Activated CD4-positive, alpha-beta memory T cell treated with anti-CD3 and anti-CD28 coated beads for 36 hours (primary cell): ENCODE results near the gene SDK1. TPM values are rescaled to one million over a fixed set of nuclear protein-coding genes. Genes with fewer than 3 reads are reported as not detected.

Experiments
- CTCF ChIA-PET: fragments of 350-600 bp; sonication (Branson Sonifier 250); formaldehyde crosslinking; loops from one replicate; lab custom pipeline; 2021; ENCODE audit warnings: antibody characterized with exemption, inconsistent platforms; lab: Charles Lee
- POLR2A ChIA-PET: fragments of 350-600 bp; sonication (Branson Sonifier 250); formaldehyde crosslinking; loops from one replicate; lab custom pipeline; 2021; ENCODE audit warnings: antibody characterized with exemption; lab: Charles Lee
- DNase-seq: peaks from one replicate; pipeline ENCODE4 v3.0.0-alpha.2; 2020
- H3K27ac Mint-ChIP-seq: one replicate; pipeline ENCODE4 v1.8.0; 2021; ENCODE audit warnings: mixed read lengths
- H3K27me3 Mint-ChIP-seq: one replicate; pipeline ENCODE4 v1.8.0; 2021; ENCODE audit warnings: mixed read lengths
- H3K36me3 Mint-ChIP-seq: one replicate; pipeline ENCODE4 v1.8.0; 2021; ENCODE audit warnings: mixed read lengths
- H3K4me1 Mint-ChIP-seq: one replicate; pipeline ENCODE4 v1.8.0; 2021; ENCODE audit warnings: low read depth, mixed read lengths
- H3K4me3 Mint-ChIP-seq: one replicate; pipeline ENCODE4 v1.8.0; 2021; ENCODE audit warnings: mild to moderate bottlenecking, mixed read lengths
- H3K9me3 Mint-ChIP-seq: one replicate; pipeline ENCODE4 v1.8.0; 2021; ENCODE audit warnings: mixed read lengths
- intact Hi-C: fragments of 100-400 bp; cut with micrococcal nuclease; formaldehyde crosslinking; loops from one replicate; pipeline ENCODE4 v1.15.1; 2023
- total RNA-seq, 2 experiments: library from RNA; stranded (reverse); gene quantifications; one replicate each; pipeline ENCODE4 v1.2.3, GENCODE V29; 2021

Gene SDK1
- total RNA-seq, 2 experiments from 2014 or later, result 0.14 to 0.24 TPM

- Mint-ChIP-seq H3K27ac (no peak overlapping the region), H3K27me3 (peaks cover 11% of the 10 kb centered on the region), H3K4me1 (no peaks in the 10 kb centered on the region), H3K36me3 (no peaks in the 10 kb centered on the region), H3K4me3 (no peak overlapping the region), H3K9me3 (no peaks in the 10 kb centered on the region)
- POLR2A ChIA-PET, result no interaction called here
- CTCF ChIA-PET, result no interaction called here
- intact Hi-C loops, result no loop called here
- DNase-seq, result no peak
These were observed 697.0 kb downstream of the SDK1 start for GRCh38 chr7:3998060-3998459.

DNA sequence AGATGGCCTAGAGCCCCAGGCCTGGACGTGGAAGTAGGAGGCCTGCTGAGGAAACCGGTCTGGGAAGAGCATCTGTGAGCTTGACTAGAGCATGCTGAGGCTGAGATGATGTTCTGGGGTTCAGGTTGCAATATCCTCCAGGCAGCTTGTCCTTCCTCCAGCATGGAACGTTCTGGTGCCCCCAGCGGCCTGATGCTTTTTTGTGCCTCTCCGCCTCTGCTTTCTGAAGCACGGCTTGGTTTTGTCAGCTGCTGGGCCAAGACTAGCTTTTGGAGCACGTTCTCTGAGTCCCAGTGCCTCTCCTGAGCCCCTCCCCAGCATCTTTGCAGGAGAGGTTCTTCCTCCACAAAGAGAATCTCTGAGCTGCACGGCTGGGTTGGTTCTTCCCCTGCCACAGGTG lies 699.1 kb downstream of the SDK1 start:
- Mint-ChIP-seq H3K36me3 (no peaks in the 10 kb centered on the region), H3K9me3 (no peaks in the 10 kb centered on the region), H3K4me3 (no peak overlapping the region), H3K27me3 (peaks cover 12% of the 10 kb centered on the region), H3K27ac (no peak overlapping the region), H3K4me1 (no peaks in the 10 kb centered on the region)
- DNase-seq, result no peak
- CTCF ChIA-PET, result no interaction called here
- intact Hi-C loops, result no loop called here
- POLR2A ChIA-PET, result no interaction called here

GRCh38 chr7:4000934-4001333 lies 699.9 kb downstream of the SDK1 start:
- ChIA-PET CTCF (no interaction called here), POLR2A (no interaction called here)
- Mint-ChIP-seq H3K27me3 (peaks cover 8% of the 10 kb centered on the region), H3K4me1 (no peaks in the 10 kb centered on the region), H3K36me3 (no peaks in the 10 kb centered on the region), H3K4me3 (no peak overlapping the region), H3K27ac (no peak overlapping the region), H3K9me3 (no peaks in the 10 kb centered on the region)
- no peak for DNase-seq
- intact Hi-C loops, result no loop called here

DNA sequence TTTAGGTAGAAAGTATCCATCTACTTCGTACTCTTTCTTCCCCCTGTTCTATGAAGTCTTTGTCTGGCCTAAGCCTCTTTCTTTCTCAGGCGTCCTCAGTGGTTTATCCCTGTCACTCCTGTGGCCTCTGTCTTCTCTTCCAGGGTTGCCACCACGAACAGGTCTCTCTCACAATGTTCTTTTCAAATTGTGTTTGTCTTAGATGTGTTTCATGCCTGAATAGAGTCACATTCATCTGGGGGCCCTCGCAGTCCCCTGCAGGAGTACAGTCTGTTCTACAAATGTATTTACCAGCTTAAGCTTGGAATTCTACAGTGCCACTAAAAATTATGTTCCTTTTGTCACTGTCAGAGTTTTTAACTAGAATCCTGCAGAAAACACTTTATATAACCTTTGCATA lies 700.7 kb downstream of the SDK1 start:
- Mint-ChIP-seq H3K27ac (no peak overlapping the region), H3K36me3 (no peaks in the 10 kb centered on the region), H3K4me1 (no peaks in the 10 kb centered on the region), H3K27me3 (peaks cover 8% of the 10 kb centered on the region), H3K9me3 (no peaks in the 10 kb centered on the region), H3K4me3 (no peak overlapping the region)
- no peak for DNase-seq
- intact Hi-C loops, result no loop called here
- ChIA-PET POLR2A (no interaction called here), CTCF (no interaction called here)

DNA sequence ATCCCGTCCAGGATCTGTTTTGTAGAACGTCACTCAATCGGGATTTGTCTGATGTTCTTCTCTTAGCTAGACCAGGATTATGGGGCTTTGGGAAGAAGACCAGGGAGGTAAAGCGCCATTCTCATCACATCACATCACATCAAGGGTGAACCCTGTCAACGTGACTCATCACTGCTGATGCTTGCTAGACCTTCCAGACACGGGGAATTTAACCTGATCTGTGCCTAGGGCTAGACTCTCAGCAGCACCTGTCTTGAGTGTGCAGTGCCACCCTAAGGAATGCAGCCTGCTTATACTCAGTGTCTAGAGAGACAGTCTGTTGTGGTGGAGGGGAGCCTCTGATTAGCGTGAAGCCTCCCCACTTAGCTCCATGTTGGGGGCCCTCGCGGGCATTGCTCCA lies 702.5 kb downstream of the SDK1 start:
- POLR2A ChIA-PET, result no interaction called here
- H3K27ac Mint-ChIP-seq, result no peak overlapping the region
- H3K4me1 Mint-ChIP-seq, result no peaks in the 10 kb centered on the region
- DNase-seq, result no peak
- no peaks in the 10 kb centered on the region for H3K36me3 Mint-ChIP-seq
- H3K4me3 Mint-ChIP-seq, result no peak overlapping the region
- no peaks in the 10 kb centered on the region for H3K9me3 Mint-ChIP-seq
- intact Hi-C loops, result no loop called here
- peaks cover 13% of the 10 kb centered on the region for H3K27me3 Mint-ChIP-seq
- CTCF ChIA-PET, result no interaction called here

DNA sequence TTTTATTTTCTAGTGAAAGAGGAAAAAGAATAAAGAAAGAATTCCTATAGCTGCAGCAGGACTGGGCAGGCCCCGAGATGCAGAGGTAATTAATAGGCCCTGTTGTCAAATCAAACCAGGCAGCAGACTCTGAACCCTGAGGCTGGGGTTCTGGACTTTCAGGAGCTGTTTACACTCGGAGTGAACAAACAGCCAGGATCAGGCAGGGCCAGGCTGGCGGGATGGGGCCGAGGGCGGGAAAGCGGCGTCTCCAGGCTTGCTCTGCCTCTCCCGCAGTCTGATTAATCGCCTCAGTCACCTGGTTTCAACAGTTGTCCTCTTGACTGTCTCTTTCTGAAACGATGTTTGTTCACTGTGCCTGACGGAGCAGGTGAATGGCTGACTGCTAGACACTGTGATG lies 705.6 kb downstream of the SDK1 start:
- H3K36me3 Mint-ChIP-seq, result no peaks in the 10 kb centered on the region
- DNase-seq, result no peak
- no peaks in the 10 kb centered on the region for H3K9me3 Mint-ChIP-seq
- CTCF ChIA-PET, result no interaction called here
- no peak overlapping the region for H3K27ac Mint-ChIP-seq
- H3K4me1 Mint-ChIP-seq, result no peaks in the 10 kb centered on the region
- peaks cover 11% of the 10 kb centered on the region for H3K27me3 Mint-ChIP-seq
- H3K4me3 Mint-ChIP-seq, result no peak overlapping the region
- POLR2A ChIA-PET, result no interaction called here
- intact Hi-C loops, result no loop called here

- Mint-ChIP-seq H3K27ac (no peak overlapping the region), H3K27me3 (peaks cover 13% of the 10 kb centered on the region), H3K9me3 (no peaks in the 10 kb centered on the region), H3K4me1 (no peaks in the 10 kb centered on the region), H3K4me3 (no peak overlapping the region), H3K36me3 (no peaks in the 10 kb centered on the region)
- CTCF ChIA-PET, result no interaction called here
- DNase-seq, result no peak
- intact Hi-C loops, result no loop called here
- POLR2A ChIA-PET, result interaction anchor here (0.6 kb wide), 1 partner anchor 293 kb away, joined by 3 read pairs; no protein-coding TSS in a partner anchor
These were observed 708.4 kb downstream of the SDK1 start for GRCh38 chr7:4009211-4010060.

DNA sequence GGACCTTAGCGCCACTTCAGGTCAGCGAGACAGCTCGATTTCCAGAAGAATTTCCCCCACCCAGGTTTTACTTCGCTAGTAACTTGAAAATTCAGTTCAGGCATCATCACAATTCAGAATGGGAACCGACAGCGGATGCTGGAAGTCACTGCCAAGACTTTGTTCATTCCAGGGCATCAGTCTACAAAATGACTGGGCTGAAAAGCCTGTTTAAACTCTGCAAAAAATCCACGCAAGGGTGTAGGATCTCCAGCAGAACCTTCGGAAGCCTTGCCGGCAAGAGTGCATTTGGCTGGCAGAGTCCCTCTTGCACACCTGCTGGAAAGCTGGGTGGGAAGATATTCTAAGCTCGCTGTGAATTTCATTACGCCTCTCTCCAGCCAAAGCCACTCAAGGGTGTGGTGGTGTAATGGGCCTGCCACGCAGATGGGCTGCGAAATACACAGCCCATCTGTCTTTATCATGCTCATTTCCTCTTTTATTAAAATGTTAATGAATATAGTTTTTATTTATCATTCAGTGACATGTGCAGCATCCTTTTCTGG lies 709.1 kb downstream of the SDK1 start:
- no peak overlapping the region for H3K4me3 Mint-ChIP-seq
- no peaks in the 10 kb centered on the region for H3K36me3 Mint-ChIP-seq
- no peak overlapping the region for H3K27ac Mint-ChIP-seq
- H3K27me3 Mint-ChIP-seq, result peaks cover 13% of the 10 kb centered on the region
- H3K9me3 Mint-ChIP-seq, result no peaks in the 10 kb centered on the region
- CTCF ChIA-PET, result no interaction called here
- H3K4me1 Mint-ChIP-seq, result no peaks in the 10 kb centered on the region
- no peak for DNase-seq
- POLR2A ChIA-PET, result no interaction called here
- intact Hi-C loops, result no loop called here

DNA sequence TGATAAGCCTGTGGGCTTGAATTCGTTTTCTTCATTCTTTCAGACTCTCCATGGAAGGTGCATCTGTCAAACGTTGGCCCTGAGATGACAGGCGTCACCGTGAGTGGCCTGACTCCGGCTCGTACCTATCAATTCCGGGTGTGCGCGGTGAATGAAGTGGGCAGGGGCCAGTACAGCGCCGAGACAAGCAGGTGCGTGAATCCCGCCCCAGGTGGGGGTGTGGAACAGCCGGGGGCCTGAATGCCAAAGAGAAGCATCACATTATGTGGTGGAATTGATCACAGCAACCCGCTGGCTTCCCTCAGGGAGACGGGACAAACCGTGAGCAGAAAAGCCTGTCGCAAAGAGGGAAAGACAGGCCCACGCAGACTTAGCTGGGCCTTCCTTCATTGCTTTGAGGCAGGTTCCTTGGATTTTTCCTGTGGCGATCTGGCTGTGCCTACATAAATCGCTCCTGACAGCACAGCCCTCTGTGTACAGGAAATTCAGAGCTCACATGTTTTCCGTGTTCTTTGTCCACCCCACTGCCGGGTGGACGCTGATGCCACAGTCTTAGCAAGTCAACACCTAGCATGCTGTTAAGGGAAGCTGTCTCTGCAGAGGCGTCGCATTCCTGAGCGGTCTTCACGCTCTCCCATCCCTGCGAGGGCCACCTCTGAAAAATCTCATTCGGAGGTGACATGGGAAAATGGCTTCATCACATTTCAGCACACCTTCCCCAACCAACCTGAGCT lies 710.0 kb downstream of the SDK1 start:
- Mint-ChIP-seq H3K4me1 (no peaks in the 10 kb centered on the region), H3K4me3 (no peak overlapping the region), H3K27ac (no peak overlapping the region), H3K36me3 (no peaks in the 10 kb centered on the region), H3K9me3 (no peaks in the 10 kb centered on the region), H3K27me3 (peaks cover 13% of the 10 kb centered on the region)
- intact Hi-C loops, result no loop called here
- DNase-seq, result no peak
- ChIA-PET POLR2A (no interaction called here), CTCF (no interaction called here)

DNA sequence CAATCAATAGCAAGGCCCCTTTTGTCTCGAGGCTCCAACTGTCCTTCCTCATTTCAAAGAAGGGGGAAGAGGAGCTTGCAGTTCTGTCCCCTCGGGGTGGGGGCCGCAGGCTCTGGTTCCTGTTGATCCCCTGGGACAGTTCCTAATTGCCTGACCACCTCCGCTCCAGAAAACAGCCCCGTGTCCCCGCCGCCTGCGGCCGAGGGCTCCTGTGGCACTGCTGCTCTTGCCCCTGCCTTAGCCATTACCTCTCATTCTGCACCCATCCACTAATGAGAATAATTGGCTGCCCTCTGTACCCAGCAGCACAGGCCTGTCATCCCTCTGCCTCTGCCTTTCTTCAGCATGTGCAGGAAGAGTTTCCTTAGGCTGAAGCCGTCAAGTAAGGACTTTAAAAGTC lies 712.7 kb downstream of the SDK1 start:
- CTCF ChIA-PET, result no interaction called here
- H3K27me3 Mint-ChIP-seq, result peaks cover 8% of the 10 kb centered on the region
- no peak for DNase-seq
- no peak overlapping the region for H3K4me3 Mint-ChIP-seq
- H3K27ac Mint-ChIP-seq, result no peak overlapping the region
- POLR2A ChIA-PET, result no interaction called here
- no peaks in the 10 kb centered on the region for H3K4me1 Mint-ChIP-seq
- peaks cover 4% of the 10 kb centered on the region for H3K9me3 Mint-ChIP-seq
- intact Hi-C loops, result no loop called here
- H3K36me3 Mint-ChIP-seq, result no peaks in the 10 kb centered on the region

DNA sequence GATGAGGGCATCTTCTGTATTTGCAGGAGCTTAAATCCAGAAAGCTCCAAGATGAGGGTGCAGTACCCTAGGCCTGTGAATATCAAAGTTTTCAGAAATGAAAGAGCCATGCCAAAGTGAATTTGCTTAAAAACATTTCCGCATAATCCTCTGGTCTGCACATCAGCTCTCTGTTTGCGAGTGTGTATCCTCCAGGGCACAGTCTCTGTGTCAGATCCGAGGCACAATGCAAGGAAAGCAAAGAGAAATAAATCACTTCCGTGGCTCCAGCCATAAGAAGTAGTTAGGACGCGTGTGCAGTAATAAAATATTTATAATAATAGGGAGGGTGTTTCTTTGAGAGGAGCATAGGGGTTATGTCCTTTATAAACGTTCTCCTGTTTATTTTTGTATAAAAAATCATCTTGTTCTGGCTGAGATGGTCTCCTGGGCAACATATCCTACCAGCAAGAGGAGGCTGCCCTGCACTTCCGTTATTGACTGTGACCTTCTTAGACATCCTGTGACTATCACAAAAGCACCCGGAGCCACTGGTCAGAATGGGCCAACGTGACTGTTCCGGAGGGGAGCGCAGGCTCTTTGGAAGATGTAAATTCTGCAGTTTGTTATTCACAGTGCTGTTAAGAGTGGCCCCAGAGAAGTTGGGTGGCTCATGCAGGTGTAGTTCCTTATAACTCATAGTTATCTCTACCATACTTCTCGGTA lies 713.4 kb downstream of the SDK1 start:
- H3K27me3 Mint-ChIP-seq, result peaks cover 8% of the 10 kb centered on the region
- ChIA-PET CTCF (no interaction called here), POLR2A (no interaction called here)
- DNase-seq, result no peak
- no peak overlapping the region for H3K4me3 Mint-ChIP-seq
- H3K27ac Mint-ChIP-seq, result no peak overlapping the region
- H3K36me3 Mint-ChIP-seq, result no peaks in the 10 kb centered on the region
- intact Hi-C loops, result no loop called here
- peaks cover 10% of the 10 kb centered on the region for H3K9me3 Mint-ChIP-seq
- H3K4me1 Mint-ChIP-seq, result no peaks in the 10 kb centered on the region

DNA sequence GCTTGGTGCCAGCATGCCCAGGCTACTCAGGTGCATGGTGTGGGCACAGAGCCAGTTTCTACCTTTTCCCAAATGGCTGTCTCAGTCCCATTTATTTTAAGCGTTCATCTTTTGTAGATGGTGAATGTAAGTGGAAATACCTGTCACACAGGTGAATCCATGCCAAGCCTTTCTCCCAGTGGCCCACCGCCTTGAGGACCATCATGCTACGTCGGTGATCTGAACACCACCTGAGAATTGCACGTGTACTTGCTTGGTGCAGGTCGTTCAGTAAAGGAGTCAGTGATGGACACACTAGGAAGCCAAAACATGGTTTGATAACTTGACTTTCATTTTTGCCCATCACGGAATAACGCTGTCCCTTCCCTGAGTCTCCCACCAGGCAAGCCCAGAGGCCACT lies 714.3 kb downstream of the SDK1 start:
- peaks cover 2% of the 10 kb centered on the region for H3K36me3 Mint-ChIP-seq
- POLR2A ChIA-PET, result no interaction called here
- DNase-seq, result no peak
- intact Hi-C loops, result no loop called here
- H3K4me1 Mint-ChIP-seq, result no peaks in the 10 kb centered on the region
- H3K9me3 Mint-ChIP-seq, result peaks cover 10% of the 10 kb centered on the region
- no peak overlapping the region for H3K4me3 Mint-ChIP-seq
- no peak overlapping the region for H3K27ac Mint-ChIP-seq
- peaks cover 8% of the 10 kb centered on the region for H3K27me3 Mint-ChIP-seq
- CTCF ChIA-PET, result no interaction called here
